WTC11 (cell line): ENCODE results near the gene AMOT. TPM values are rescaled to one million over a fixed set of nuclear protein-coding genes. Genes with fewer than 3 reads are reported as not detected.

ENCODE experiments used
- ATAC-seq: fragments of 200-7000 bp; cut with Tn5 transposase; 2 replicates; pipeline ENCODE4 v1.10.0; 2021; ENCODE audit warnings: mild to moderate bottlenecking, moderate library complexity
- CTCF ChIA-PET: fragments of 300-600 bp; sonication (Branson Sonifier 250); formaldehyde crosslinking; loops from one replicate; lab custom pipeline; 2021; ENCODE audit warnings: antibody characterized with exemption; lab: Charles Lee
- POLR2A ChIA-PET: fragments of 350-600 bp; sonication (Branson Sonifier 250); formaldehyde crosslinking; loops from one replicate; lab custom pipeline; 2021; ENCODE audit warnings: antibody characterized with exemption; lab: Charles Lee
- DNase-seq: peaks from one replicate; pipeline ENCODE4 v3.0.0; 2021; ENCODE audit warnings: low spot score
- H3K27ac Mint-ChIP-seq: 2 replicates; pipeline ENCODE4 v1.8.0; 2021; ENCODE audit warnings: mixed read lengths
- H3K27me3 Mint-ChIP-seq: 2 replicates; pipeline ENCODE4 v1.8.0; 2021; ENCODE audit warnings: low read depth, mild to moderate bottlenecking, moderate library complexity, mixed read lengths
- H3K36me3 Mint-ChIP-seq: 2 replicates; pipeline ENCODE4 v1.8.0; 2021; ENCODE audit warnings: mixed read lengths
- H3K4me1 Mint-ChIP-seq: 2 replicates; pipeline ENCODE4 v1.8.0; 2022; ENCODE audit warnings: mixed read lengths
- H3K4me3 Mint-ChIP-seq: 2 replicates; pipeline ENCODE4 v1.8.0; 2021; ENCODE audit warnings: mild to moderate bottlenecking, moderate library complexity, mixed read lengths
- H3K9me3 Mint-ChIP-seq: 2 replicates; pipeline ENCODE4 v1.8.0; 2021; ENCODE audit warnings: mixed read lengths
- CREM ChIP-seq: sonication (generic); formaldehyde crosslinking; IDR thresholded peaks from 2 replicates; pipeline ENCODE4 v1.8.1; 2022; ENCODE audit warnings: mild to moderate bottlenecking, missing genetic modification reagents, moderate library complexity
- GTF2I ChIP-seq: fragments of 250-450 bp; sonication (Bioruptor Pico); conservative IDR thresholded peaks from 2 replicates; pipeline ENCODE4 v1.4.0; 2021; ENCODE audit warnings: mild to moderate bottlenecking
- SOX15 ChIP-seq: fragments of 250-450 bp; sonication (Bioruptor Pico); IDR thresholded peaks from 2 replicates; pipeline ENCODE4 v1.9.0; 2021; ENCODE audit warnings: mild to moderate bottlenecking
- ZBTB21 ChIP-seq: sonication (generic); formaldehyde crosslinking; IDR thresholded peaks from 2 replicates; pipeline ENCODE4 v1.8.1; 2023; ENCODE audit warnings: mild to moderate bottlenecking, missing genetic modification reagents, borderline replicate concordance
- ZNF232 ChIP-seq: sonication (generic); formaldehyde crosslinking; IDR thresholded peaks from 2 replicates; pipeline ENCODE4 v1.8.0; 2022; ENCODE audit warnings: mild to moderate bottlenecking, missing genetic modification reagents
- ZNF317 ChIP-seq: sonication (generic); formaldehyde crosslinking; IDR thresholded peaks from 2 replicates; pipeline ENCODE4 v1.8.1; 2023; ENCODE audit warnings: low read depth, mild to moderate bottlenecking, moderate library complexity, missing genetic modification reagents, borderline replicate concordance
- total RNA-seq: library from RNA; stranded (reverse); gene quantifications from 3 replicates; pipeline ENCODE4 v1.2.3, GENCODE V29; 2021
- TF ChIP-seq, protein P1 (sequence below): sonication (generic); formaldehyde crosslinking; IDR thresholded peaks from 2 replicates; pipeline ENCODE4 v1.8.0; 2022; ENCODE audit warnings: mild to moderate bottlenecking, missing genetic modification reagents
- TF ChIP-seq, protein P2 (sequence below): sonication (generic); formaldehyde crosslinking; IDR thresholded peaks from 2 replicates; pipeline ENCODE4 v1.8.1; 2022; ENCODE audit warnings: mild to moderate bottlenecking, missing genetic modification reagents, moderate library complexity, borderline replicate concordance
- TF ChIP-seq, protein P3 (sequence below): sonication (generic); formaldehyde crosslinking; IDR thresholded peaks from 2 replicates; pipeline ENCODE4 v1.8.0; 2023; ENCODE audit warnings: missing genetic modification reagents
- TF ChIP-seq, protein P4 (sequence below): fragments of 250-450 bp; sonication (Bioruptor Pico); IDR thresholded peaks from 2 replicates; pipeline ENCODE4 v1.9.0; 2021; ENCODE audit warnings: mild to moderate bottlenecking
- TF ChIP-seq, protein P5 (sequence below): sonication (generic); formaldehyde crosslinking; IDR thresholded peaks from 2 replicates; pipeline ENCODE4 v1.8.1; 2022; ENCODE audit warnings: mild to moderate bottlenecking, moderate library complexity, missing genetic modification reagents
- TF ChIP-seq, protein P6 (sequence below): fragments of 250-450 bp; sonication (Bioruptor Pico); IDR thresholded peaks from 2 replicates; pipeline ENCODE4 v1.9.0; 2021; ENCODE audit warnings: moderate library complexity, mild to moderate bottlenecking, inconsistent platforms, borderline replicate concordance
- TF ChIP-seq, protein P7 (sequence below): sonication (generic); formaldehyde crosslinking; IDR thresholded peaks from 2 replicates; pipeline ENCODE4 v1.8.1; 2023; ENCODE audit warnings: mild to moderate bottlenecking, missing genetic modification reagents, moderate library complexity
- TF ChIP-seq, protein P8 (sequence below): sonication (generic); formaldehyde crosslinking; IDR thresholded peaks from 2 replicates; pipeline ENCODE4 v1.8.1; 2022; ENCODE audit warnings: low read depth, missing genetic modification reagents, borderline replicate concordance
- TF ChIP-seq, protein P9 (sequence below): sonication (generic); formaldehyde crosslinking; IDR thresholded peaks from 2 replicates; pipeline ENCODE4 v1.8.1; 2023; ENCODE audit warnings: mild to moderate bottlenecking, missing genetic modification reagents

The AMOT gene
- total RNA-seq, 1 experiment from 2014 or later: 7.2 TPM

DNA sequence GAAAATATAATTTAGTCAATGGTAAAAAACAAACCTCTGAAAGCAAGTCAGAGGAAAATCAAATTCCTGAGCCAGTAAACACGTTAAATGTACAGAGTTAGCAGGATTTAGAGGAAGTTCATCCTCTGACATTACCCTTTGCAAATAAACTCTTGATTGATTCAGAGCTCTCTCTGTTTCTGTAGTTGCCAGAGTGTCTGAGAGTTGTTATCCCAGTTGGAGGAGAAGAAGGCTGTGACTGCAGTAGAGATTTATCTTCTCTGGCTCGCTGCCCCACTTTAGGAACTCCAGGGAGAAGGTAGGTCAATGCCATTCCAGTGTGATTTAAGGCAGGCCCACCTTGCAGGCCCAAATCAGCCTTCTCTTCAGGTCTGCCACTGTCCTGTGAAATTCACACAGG lies 6.2 kb upstream of the AMOT start:
- Mint-ChIP-seq H3K9me3 (no peaks in the 10 kb centered on the region), H3K36me3 (no peaks in the 10 kb centered on the region), H3K27ac (no peak overlapping the region), H3K27me3 (0 out of 2 replicates have a peak, but pooled peaks cover 5% of the 10 kb centered on the region), H3K4me3 (no peak overlapping the region), H3K4me1 (peaks cover 15% of the 10 kb centered on the region)
- ATAC-seq (no peak), DNase-seq (no peak)
- TF ChIP-seq, protein P1, sequence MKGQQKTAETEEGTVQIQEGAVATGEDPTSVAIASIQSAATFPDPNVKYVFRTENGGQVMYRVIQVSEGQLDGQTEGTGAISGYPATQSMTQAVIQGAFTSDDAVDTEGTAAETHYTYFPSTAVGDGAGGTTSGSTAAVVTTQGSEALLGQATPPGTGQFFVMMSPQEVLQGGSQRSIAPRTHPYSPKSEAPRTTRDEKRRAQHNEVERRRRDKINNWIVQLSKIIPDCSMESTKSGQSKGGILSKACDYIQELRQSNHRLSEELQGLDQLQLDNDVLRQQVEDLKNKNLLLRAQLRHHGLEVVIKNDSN (CRISPR knock-in tag): no peak
- TF ChIP-seq, protein P2, sequence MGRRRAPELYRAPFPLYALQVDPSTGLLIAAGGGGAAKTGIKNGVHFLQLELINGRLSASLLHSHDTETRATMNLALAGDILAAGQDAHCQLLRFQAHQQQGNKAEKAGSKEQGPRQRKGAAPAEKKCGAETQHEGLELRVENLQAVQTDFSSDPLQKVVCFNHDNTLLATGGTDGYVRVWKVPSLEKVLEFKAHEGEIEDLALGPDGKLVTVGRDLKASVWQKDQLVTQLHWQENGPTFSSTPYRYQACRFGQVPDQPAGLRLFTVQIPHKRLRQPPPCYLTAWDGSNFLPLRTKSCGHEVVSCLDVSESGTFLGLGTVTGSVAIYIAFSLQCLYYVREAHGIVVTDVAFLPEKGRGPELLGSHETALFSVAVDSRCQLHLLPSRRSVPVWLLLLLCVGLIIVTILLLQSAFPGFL: no peak
- no peak for TF ChIP-seq ZNF317 (CRISPR knock-in tag)
- TF ChIP-seq GTF2I: no peak
- TF ChIP-seq ZBTB21 (CRISPR knock-in tag): no peak
- no peak for TF ChIP-seq CREM (CRISPR knock-in tag)
- TF ChIP-seq, protein P3, sequence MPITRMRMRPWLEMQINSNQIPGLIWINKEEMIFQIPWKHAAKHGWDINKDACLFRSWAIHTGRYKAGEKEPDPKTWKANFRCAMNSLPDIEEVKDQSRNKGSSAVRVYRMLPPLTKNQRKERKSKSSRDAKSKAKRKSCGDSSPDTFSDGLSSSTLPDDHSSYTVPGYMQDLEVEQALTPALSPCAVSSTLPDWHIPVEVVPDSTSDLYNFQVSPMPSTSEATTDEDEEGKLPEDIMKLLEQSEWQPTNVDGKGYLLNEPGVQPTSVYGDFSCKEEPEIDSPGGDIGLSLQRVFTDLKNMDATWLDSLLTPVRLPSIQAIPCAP (CRISPR knock-in tag): no peak
- TF ChIP-seq, protein P4, sequence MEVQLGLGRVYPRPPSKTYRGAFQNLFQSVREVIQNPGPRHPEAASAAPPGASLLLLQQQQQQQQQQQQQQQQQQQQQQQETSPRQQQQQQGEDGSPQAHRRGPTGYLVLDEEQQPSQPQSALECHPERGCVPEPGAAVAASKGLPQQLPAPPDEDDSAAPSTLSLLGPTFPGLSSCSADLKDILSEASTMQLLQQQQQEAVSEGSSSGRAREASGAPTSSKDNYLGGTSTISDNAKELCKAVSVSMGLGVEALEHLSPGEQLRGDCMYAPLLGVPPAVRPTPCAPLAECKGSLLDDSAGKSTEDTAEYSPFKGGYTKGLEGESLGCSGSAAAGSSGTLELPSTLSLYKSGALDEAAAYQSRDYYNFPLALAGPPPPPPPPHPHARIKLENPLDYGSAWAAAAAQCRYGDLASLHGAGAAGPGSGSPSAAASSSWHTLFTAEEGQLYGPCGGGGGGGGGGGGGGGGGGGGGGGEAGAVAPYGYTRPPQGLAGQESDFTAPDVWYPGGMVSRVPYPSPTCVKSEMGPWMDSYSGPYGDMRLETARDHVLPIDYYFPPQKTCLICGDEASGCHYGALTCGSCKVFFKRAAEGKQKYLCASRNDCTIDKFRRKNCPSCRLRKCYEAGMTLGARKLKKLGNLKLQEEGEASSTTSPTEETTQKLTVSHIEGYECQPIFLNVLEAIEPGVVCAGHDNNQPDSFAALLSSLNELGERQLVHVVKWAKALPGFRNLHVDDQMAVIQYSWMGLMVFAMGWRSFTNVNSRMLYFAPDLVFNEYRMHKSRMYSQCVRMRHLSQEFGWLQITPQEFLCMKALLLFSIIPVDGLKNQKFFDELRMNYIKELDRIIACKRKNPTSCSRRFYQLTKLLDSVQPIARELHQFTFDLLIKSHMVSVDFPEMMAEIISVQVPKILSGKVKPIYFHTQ (CRISPR knock-in tag): no peak
- TF ChIP-seq, protein P5, sequence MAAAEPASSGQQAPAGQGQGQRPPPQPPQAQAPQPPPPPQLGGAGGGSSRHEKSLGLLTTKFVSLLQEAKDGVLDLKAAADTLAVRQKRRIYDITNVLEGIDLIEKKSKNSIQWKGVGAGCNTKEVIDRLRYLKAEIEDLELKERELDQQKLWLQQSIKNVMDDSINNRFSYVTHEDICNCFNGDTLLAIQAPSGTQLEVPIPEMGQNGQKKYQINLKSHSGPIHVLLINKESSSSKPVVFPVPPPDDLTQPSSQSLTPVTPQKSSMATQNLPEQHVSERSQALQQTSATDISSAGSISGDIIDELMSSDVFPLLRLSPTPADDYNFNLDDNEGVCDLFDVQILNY (CRISPR knock-in tag): no peak
- TF ChIP-seq ZNF232 (CRISPR knock-in tag): no peak
- TF ChIP-seq, protein P6, sequence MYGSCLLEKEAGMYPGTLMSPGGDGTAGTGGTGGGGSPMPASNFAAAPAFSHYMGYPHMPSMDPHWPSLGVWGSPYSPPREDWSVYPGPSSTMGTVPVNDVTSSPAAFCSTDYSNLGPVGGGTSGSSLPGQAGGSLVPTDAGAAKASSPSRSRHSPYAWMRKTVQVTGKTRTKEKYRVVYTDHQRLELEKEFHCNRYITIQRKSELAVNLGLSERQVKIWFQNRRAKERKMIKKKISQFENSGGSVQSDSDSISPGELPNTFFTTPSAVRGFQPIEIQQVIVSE (CRISPR knock-in tag): no peak
- TF ChIP-seq, protein P7, sequence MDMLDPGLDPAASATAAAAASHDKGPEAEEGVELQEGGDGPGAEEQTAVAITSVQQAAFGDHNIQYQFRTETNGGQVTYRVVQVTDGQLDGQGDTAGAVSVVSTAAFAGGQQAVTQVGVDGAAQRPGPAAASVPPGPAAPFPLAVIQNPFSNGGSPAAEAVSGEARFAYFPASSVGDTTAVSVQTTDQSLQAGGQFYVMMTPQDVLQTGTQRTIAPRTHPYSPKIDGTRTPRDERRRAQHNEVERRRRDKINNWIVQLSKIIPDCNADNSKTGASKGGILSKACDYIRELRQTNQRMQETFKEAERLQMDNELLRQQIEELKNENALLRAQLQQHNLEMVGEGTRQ (CRISPR knock-in tag): no peak
- TF ChIP-seq, protein P8, sequence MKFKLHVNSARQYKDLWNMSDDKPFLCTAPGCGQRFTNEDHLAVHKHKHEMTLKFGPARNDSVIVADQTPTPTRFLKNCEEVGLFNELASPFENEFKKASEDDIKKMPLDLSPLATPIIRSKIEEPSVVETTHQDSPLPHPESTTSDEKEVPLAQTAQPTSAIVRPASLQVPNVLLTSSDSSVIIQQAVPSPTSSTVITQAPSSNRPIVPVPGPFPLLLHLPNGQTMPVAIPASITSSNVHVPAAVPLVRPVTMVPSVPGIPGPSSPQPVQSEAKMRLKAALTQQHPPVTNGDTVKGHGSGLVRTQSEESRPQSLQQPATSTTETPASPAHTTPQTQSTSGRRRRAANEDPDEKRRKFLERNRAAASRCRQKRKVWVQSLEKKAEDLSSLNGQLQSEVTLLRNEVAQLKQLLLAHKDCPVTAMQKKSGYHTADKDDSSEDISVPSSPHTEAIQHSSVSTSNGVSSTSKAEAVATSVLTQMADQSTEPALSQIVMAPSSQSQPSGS (CRISPR knock-in tag): no peak
- no peak for TF ChIP-seq SOX15 (CRISPR knock-in tag)
- TF ChIP-seq, protein P9, sequence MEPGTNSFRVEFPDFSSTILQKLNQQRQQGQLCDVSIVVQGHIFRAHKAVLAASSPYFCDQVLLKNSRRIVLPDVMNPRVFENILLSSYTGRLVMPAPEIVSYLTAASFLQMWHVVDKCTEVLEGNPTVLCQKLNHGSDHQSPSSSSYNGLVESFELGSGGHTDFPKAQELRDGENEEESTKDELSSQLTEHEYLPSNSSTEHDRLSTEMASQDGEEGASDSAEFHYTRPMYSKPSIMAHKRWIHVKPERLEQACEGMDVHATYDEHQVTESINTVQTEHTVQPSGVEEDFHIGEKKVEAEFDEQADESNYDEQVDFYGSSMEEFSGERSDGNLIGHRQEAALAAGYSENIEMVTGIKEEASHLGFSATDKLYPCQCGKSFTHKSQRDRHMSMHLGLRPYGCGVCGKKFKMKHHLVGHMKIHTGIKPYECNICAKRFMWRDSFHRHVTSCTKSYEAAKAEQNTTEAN (CRISPR knock-in tag): no peak
- ChIA-PET POLR2A (no interaction called here), CTCF (no interaction called here)
